ENCODE measurements around the gene CD163L1. TPM values are rescaled to one million over a fixed set of nuclear protein-coding genes. Genes with fewer than 3 reads are reported as not detected.

Gene CD163L1
- total RNA-seq, 8 experiments from 2014 or later = 0.21 to 166 (median 1.3) TPM

Other genes starting within 250 kb of the CD163L1 start
- not detected for gene ACSM4, start 140.1 kb downstream of the CD163L1 start, total RNA-seq
- gene CD163, start 59.6 kb upstream of the CD163L1 start, total RNA-seq = 10 to 100 TPM in 1 of 8 experiments, under 1 TPM in 7; under 0.01 to 87.7 (median 0.56) TPM
- not detected for gene APOBEC1, start 221.8 kb upstream of the CD163L1 start, total RNA-seq